ENCODE results near the gene CTNNBL1. TPM values are rescaled to one million over a fixed set of nuclear protein-coding genes. Genes with fewer than 3 reads are reported as not detected.

Gene CTNNBL1
- total and polyA plus RNA-seq, 2 experiments from 2014 or later, result 25.3 to 53.7 TPM

DNA sequence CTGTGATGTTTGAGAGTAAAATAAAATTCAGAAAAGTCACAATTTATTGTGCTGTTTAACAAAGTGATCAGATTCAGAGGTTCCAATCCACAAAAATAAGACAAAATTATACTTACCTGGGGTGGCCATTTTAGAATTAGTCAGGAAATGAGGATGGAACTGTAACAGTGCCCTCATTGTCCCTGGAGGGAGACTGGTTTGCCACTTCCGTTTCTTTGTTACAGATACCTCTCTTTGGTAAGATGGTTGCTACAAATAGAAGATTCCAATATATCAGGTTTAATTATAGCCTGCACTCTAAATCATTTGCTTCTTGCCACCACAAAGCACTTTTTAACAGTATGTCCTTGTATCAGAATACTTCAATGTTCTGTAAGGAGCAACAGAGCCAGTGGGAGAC is 95.6 kb downstream of the CTNNBL1 start:
- Histone ChIP-seq H3K27ac (no peak overlapping the region), H3K9ac (no peak overlapping the region), H3K79me2 (ENCODE audit: insufficient read depth) (no peaks in the 10 kb centered on the region), H4K20me1 (ENCODE audit: insufficient read depth) (0 out of 2 replicates have a peak, but pooled peaks cover 4% of the 10 kb centered on the region), H3K9me3 (ENCODE audit: low read depth) (no peaks in the 10 kb centered on the region), H2AFZ (no peak overlapping the region), H3K4me1 (ENCODE audit: insufficient read depth) (no peaks in the 10 kb centered on the region), H3F3A (ENCODE audit: insufficient read depth) (no peaks in the 10 kb centered on the region), H3K4me3 (no peak overlapping the region), H3K36me3 (ENCODE audit: low read depth) (peaks cover 14% of the 10 kb centered on the region; the same call in 1 of the 2 replicates), H3K27me3 (replicated peaks; ENCODE audit: insufficient read depth) (no peaks in the 10 kb centered on the region), H3K9me2 (ENCODE audit: insufficient read depth) (no peaks in the 10 kb centered on the region), H3K4me2 (ENCODE audit: unreplicated experiment) (no peak overlapping the region)
- 94 to 97% methylated on average over 1 of the region's 1 CpG for whole genome bisulfite sequencing, 2 experiments (ENCODE audit: low coverage in 1 of 2, low lambda C conversion rate in 2 of 2, missing lambda C conversion rate in 2 of 2)
- DNase-seq, result no peak
- in situ Hi-C loops (cut with MboI), result no loop called here
- TF ChIP-seq EZH2 (IDR thresholded peaks at IDR 0.05; ENCODE audit: insufficient read depth, poor library complexity, severe bottlenecking) (no peak), EZH2phosphoT487 (IDR thresholded peaks at IDR 0.05; ENCODE audit: insufficient read depth, low read depth) (no peak)

DNA sequence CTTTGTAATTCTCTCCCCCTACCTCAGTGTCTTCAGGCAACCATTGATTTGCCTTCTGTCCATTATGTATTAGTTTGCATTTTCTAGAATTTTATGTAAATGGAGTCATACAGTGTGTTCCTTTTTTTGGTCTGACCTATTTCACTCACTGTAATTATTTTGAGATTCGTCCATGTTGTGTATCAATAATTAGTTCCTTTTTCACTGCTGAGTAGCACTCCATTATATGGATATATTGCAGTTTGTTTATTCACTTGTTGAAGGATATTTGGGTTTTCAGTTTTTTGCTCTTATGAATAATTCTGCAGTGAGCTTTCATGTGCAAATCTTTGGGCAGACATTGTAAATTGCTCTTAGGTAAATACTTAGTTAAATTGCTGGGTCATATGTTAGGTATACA is 97.1 kb downstream of the CTNNBL1 start:
- H3K9me3 ChIP-seq (ENCODE audit: low read depth), result no peaks in the 10 kb centered on the region
- WGBS, 2 experiments (ENCODE audit: low coverage in 1 of 2, low lambda C conversion rate in 2 of 2, missing lambda C conversion rate in 2 of 2), result 91 to 95% methylated on average over 1 of the region's 1 CpG
- no peaks in the 10 kb centered on the region for H3F3A ChIP-seq (ENCODE audit: insufficient read depth)
- H3K4me2 ChIP-seq (ENCODE audit: unreplicated experiment), result no peak overlapping the region
- no peak overlapping the region for H3K27ac ChIP-seq
- H3K4me1 ChIP-seq (ENCODE audit: insufficient read depth), result no peaks in the 10 kb centered on the region
- peaks cover 14% of the 10 kb centered on the region; the same call in 1 of the 2 replicates for H3K36me3 ChIP-seq (ENCODE audit: low read depth)
- no peaks in the 10 kb centered on the region for H3K27me3 ChIP-seq (replicated peaks; ENCODE audit: insufficient read depth)
- H2AFZ ChIP-seq, result no peak overlapping the region
- no peaks in the 10 kb centered on the region for H3K79me2 ChIP-seq (ENCODE audit: insufficient read depth)
- in situ Hi-C loops (cut with MboI), result no loop called here
- no peak for DNase-seq
- no peaks in the 10 kb centered on the region for H3K9me2 ChIP-seq (ENCODE audit: insufficient read depth)
- no peak for TF ChIP-seq EZH2 (IDR thresholded peaks at IDR 0.05; ENCODE audit: insufficient read depth, poor library complexity, severe bottlenecking)
- TF ChIP-seq EZH2phosphoT487 (IDR thresholded peaks at IDR 0.05; ENCODE audit: insufficient read depth, low read depth), result no peak
- no peak overlapping the region for H3K9ac ChIP-seq
- no peaks in the 10 kb centered on the region for H4K20me1 ChIP-seq (ENCODE audit: insufficient read depth)
- no peak overlapping the region for H3K4me3 ChIP-seq

DNA sequence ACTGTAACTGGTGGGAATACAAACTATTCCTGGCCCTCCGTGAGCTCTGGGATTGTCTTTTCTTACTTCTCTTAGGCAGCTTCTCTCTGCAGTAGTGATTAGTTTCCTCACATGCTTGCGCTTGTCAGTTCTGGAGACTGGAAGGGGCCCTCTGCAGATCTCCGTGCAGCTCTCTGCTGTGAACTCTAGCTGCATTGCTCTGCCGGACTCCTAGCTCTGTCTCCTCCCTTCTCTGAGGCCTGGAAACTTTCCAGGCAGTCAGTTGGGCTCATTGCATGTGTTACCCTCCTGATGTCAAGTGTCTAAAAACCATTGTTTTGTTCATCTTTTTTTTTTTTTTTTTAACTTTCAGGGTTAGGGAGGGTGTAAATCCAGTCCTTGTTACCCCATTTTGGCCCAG is 102.3 kb downstream of the CTNNBL1 start:
- 96 to 98% methylated on average over 4 of the region's 4 CpGs for WGBS, 2 experiments (ENCODE audit: low coverage in 1 of 2, low lambda C conversion rate in 2 of 2, missing lambda C conversion rate in 2 of 2)
- H3K4me3 ChIP-seq, result no peak overlapping the region
- H3K9me2 ChIP-seq (ENCODE audit: insufficient read depth), result no peaks in the 10 kb centered on the region
- H3K9ac ChIP-seq, result no peak overlapping the region
- no peaks in the 10 kb centered on the region for H4K20me1 ChIP-seq (ENCODE audit: insufficient read depth)
- no peak overlapping the region for H3K4me2 ChIP-seq (ENCODE audit: unreplicated experiment)
- H3K27me3 ChIP-seq (replicated peaks; ENCODE audit: insufficient read depth), result no peaks in the 10 kb centered on the region
- no peaks in the 10 kb centered on the region for H3F3A ChIP-seq (ENCODE audit: insufficient read depth)
- no peak overlapping the region for H2AFZ ChIP-seq
- in situ Hi-C loops (cut with MboI), result no loop called here
- no peak overlapping the region for H3K27ac ChIP-seq
- no peak for TF ChIP-seq EZH2phosphoT487 (IDR thresholded peaks at IDR 0.05; ENCODE audit: insufficient read depth, low read depth)
- TF ChIP-seq EZH2 (IDR thresholded peaks at IDR 0.05; ENCODE audit: insufficient read depth, poor library complexity, severe bottlenecking), result no peak
- no peak for DNase-seq
- no peaks in the 10 kb centered on the region for H3K9me3 ChIP-seq (ENCODE audit: low read depth)
- H3K79me2 ChIP-seq (ENCODE audit: insufficient read depth), result no peaks in the 10 kb centered on the region
- H3K4me1 ChIP-seq (ENCODE audit: insufficient read depth), result no peaks in the 10 kb centered on the region
- 0 out of 2 replicates have a peak, but pooled peaks cover 2% of the 10 kb centered on the region for H3K36me3 ChIP-seq (ENCODE audit: low read depth)

DNA sequence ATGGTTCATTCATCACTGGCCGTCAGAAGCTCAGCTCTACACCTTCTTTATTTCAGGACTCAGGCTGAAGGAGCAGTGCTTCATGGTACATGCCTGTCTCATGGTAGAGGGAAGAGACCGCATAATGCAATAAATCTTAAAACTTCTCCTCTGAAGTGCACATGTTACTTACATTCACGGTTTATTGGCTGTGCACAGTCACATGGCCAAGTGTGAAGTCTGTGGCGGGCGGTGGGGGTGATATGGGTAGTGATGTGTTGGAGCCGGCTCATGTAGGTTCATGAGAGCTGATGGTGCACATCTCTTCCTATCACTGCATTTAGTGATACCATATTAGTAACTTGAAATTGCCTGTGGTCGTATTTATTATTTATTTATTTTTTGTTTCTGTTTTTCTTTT is 102.9 kb downstream of the CTNNBL1 start:
- H3F3A ChIP-seq (ENCODE audit: insufficient read depth), result no peaks in the 10 kb centered on the region
- H4K20me1 ChIP-seq (ENCODE audit: insufficient read depth), result no peaks in the 10 kb centered on the region
- in situ Hi-C loops (cut with MboI), result no loop called here
- H3K79me2 ChIP-seq (ENCODE audit: insufficient read depth), result no peaks in the 10 kb centered on the region
- 0 out of 2 replicates have a peak, but pooled peaks cover 2% of the 10 kb centered on the region for H3K36me3 ChIP-seq (ENCODE audit: low read depth)
- no peak overlapping the region for H2AFZ ChIP-seq
- no peak overlapping the region for H3K27ac ChIP-seq
- H3K9ac ChIP-seq, result no peak overlapping the region
- H3K9me3 ChIP-seq (ENCODE audit: low read depth), result no peaks in the 10 kb centered on the region
- no peaks in the 10 kb centered on the region for H3K27me3 ChIP-seq (replicated peaks; ENCODE audit: insufficient read depth)
- H3K4me1 ChIP-seq (ENCODE audit: insufficient read depth), result no peaks in the 10 kb centered on the region
- no peak overlapping the region for H3K4me3 ChIP-seq
- no peaks in the 10 kb centered on the region for H3K9me2 ChIP-seq (ENCODE audit: insufficient read depth)
- no peak overlapping the region for H3K4me2 ChIP-seq (ENCODE audit: unreplicated experiment)
- 92 to 95% methylated on average over 7 of the region's 7 CpGs for WGBS, 2 experiments (ENCODE audit: low coverage in 1 of 2, low lambda C conversion rate in 2 of 2, missing lambda C conversion rate in 2 of 2)
- TF ChIP-seq EZH2phosphoT487 (IDR thresholded peaks at IDR 0.05; ENCODE audit: insufficient read depth, low read depth) (no peak), EZH2 (IDR thresholded peaks at IDR 0.05; ENCODE audit: insufficient read depth, poor library complexity, severe bottlenecking) (no peak)
- no peak for DNase-seq

Data from GM23248 (cell line).